ENCODE data around the gene FRA10AC1. TPM values are rescaled to one million over a fixed set of nuclear protein-coding genes. Genes with fewer than 3 reads are reported as not detected.

Gene FRA10AC1
- total and polyA plus RNA-seq, 2 of the 4 experiments (the other 2 are of a cell fraction), result 1.6 to 4.9 TPM

- in situ Hi-C loops (cut with MboI; ENCODE audit: low sequenced_read_pairs), result loop anchor here (25.0 kb wide), 1 partner anchor 318 kb away; no protein-coding TSS in a partner anchor
- CTCF ChIA-PET, result interaction anchor here (0.6 to 1.6 kb wide), 6 partner anchors 10 to 171 kb away, joined by 3 to 6 read pairs (median 4); no protein-coding TSS in a partner anchor
- Histone ChIP-seq H2AK5ac (ENCODE audit: low read depth, low read length) (no peak overlapping the region), H3K9me1 (ENCODE audit: insufficient read depth, low read length) (no peaks in the 10 kb centered on the region), H4K20me1 (ENCODE audit: insufficient read depth, low read length) (no peaks in the 10 kb centered on the region), H3K36me3 (ENCODE audit: control insufficient read depth, insufficient read depth, low read length) (peaks cover 8% of the 10 kb centered on the region; the same call in 1 of the 2 replicates), H3K14ac (replicated peaks; ENCODE audit: low read depth, low read length) (no peak overlapping the region), H3K4me1 (ENCODE audit: control insufficient read depth, insufficient read depth, low read length) (no peaks in the 10 kb centered on the region), H3K4me3 (ENCODE audit: insufficient read depth, low read depth, low read length) (no peak overlapping the region), H3K56ac (ENCODE audit: extremely low read depth, insufficient read depth, low read length) (no peak overlapping the region), H2BK20ac (ENCODE audit: low read depth, low read length) (no peak overlapping the region), H3K18ac (ENCODE audit: low read depth, low read length) (no peak overlapping the region), H3K79me1 (ENCODE audit: low read depth in 1 of 2, low read length in 2 of 2) (no peaks in the 10 kb centered on the region), H4K8ac (ENCODE audit: low read depth in 2 of 2, low read length in 2 of 2) (no peak overlapping the region), H4K5ac (ENCODE audit: low read depth, low read length) (no peak overlapping the region), H3K27ac (ENCODE audit: insufficient read depth, low read length) (no peak overlapping the region), H3K23ac (ENCODE audit: low read depth, low read length) (no peak overlapping the region), H2AK9ac (replicated peaks; ENCODE audit: low read depth, low read length, poor library complexity) (no peak overlapping the region), H3K4ac (ENCODE audit: low read depth, low read length) (no peak overlapping the region), H3K9ac (ENCODE audit: low read depth, low read length) (no peak overlapping the region), H2BK120ac (ENCODE audit: low read depth, low read length) (no peak overlapping the region), H4K91ac (ENCODE audit: insufficient read depth, low read depth, low read length) (no peak overlapping the region), H3K27me3 (ENCODE audit: control insufficient read depth, insufficient read depth, low read length) (no peaks in the 10 kb centered on the region), H2BK15ac (ENCODE audit: low read depth, low read length) (no peak overlapping the region), H2BK5ac (ENCODE audit: low read depth, low read length, poor library complexity, severe bottlenecking) (no peak overlapping the region), H3K4me2 (ENCODE audit: low read depth, low read length) (no peak overlapping the region), H2AFZ (replicated peaks; ENCODE audit: low read length, poor library complexity) (no peak overlapping the region), H3K9me3 (ENCODE audit: control insufficient read depth, insufficient read depth, low read length) (no peaks in the 10 kb centered on the region)
- BruUV-seq (replicated peaks), result no TSS peak
- TF ChIP-seq MAZ (IDR thresholded peaks at IDR 0.05; ENCODE audit: borderline replicate concordance, low read depth, low read length), result no peak
- peak; percentile 45 for TF ChIP-seq SMC3 (IDR thresholded peaks at IDR 0.05; ENCODE audit: low read depth, low read length)
- no peak for TF ChIP-seq ELK1 (IDR thresholded peaks at IDR 0.05; ENCODE audit: borderline replicate concordance, low read depth, low read length)
- peak; percentile 77 for TF ChIP-seq RAD21 (IDR thresholded peaks at IDR 0.05; ENCODE audit: low read length)
- TF ChIP-seq CTCF (conservative IDR thresholded peaks at IDR 0.05; ENCODE audit: low read depth, low read length), result peak; percentile 57
- peak; percentile 37 for DNase-seq
- WGBS, 2 experiments (ENCODE audit: extremely low coverage in 2 of 2, insufficient read length in 1 of 2), result no CpG with 5 or more reads among the region's 4 CpGs
- POLR2A ChIA-PET (ENCODE audit: unreplicated experiment), result no interaction called here
- intact Hi-C loops (cut with micrococcal nuclease), result loop anchor here (1.0 to 10.0 kb wide), 3 partner anchors 125 to 306 kb away; no protein-coding TSS in a partner anchor
- peak; percentile 79 for ATAC-seq (ENCODE audit: low read depth)
- dilution Hi-C loops (cut with HindIII; ENCODE audit: low sequenced_read_pairs, unreplicated experiment), result no loop called here
Measured at GRCh38 chr10:93680412-93681047, 21.9 kb downstream of the FRA10AC1 start.
